SK-N-SH (cell line): Measurements from ENCODE around the gene CD101.

Experiments used
- CHD2 ChIP-seq: fragments of 150-350 bp; IDR thresholded peaks from 2 replicates; pipeline ENCODE4 v1.6.1; 2018; ENCODE audit warnings: low read length; ENCODE audit not compliant: partially characterized antibody
- CTCF ChIP-seq: fragments of 200-600 bp; sonication (generic); IDR thresholded peaks from 2 replicates; pipeline ENCODE4 v1.6.1; 2017; ENCODE audit warnings: antibody characterized with exemption, mild to moderate bottlenecking, moderate library complexity
- EP300 ChIP-seq, 2 experiments: IDR thresholded peaks; 2 replicates each; pipeline versions ENCODE4 v1.4.0 to v1.6.1; 2012; ENCODE audit warnings: borderline replicate concordance in 1 of 2, low read depth in 1 of 2, low read length in 1 of 2
- EZH2phosphoT487 ChIP-seq: fragments of 200-600 bp; sonication (generic); IDR thresholded peaks from 2 replicates; pipeline ENCODE4 v1.6.1; 2017; ENCODE audit warnings: low read depth, mixed run types, mild to moderate bottlenecking, antibody characterized with exemption, moderate library complexity, borderline replicate concordance
- FOXM1 ChIP-seq: IDR thresholded peaks from 2 replicates; pipeline ENCODE4 v1.4.0; 2012; ENCODE audit warnings: low read depth, mild to moderate bottlenecking
- GABPA ChIP-seq: IDR thresholded peaks from 2 replicates; pipeline ENCODE4 v1.4.0; 2012; ENCODE audit warnings: low read depth, mild to moderate bottlenecking
- GATA2 ChIP-seq: sonication (generic); formaldehyde crosslinking; IDR thresholded peaks from 2 replicates; pipeline ENCODE4 v1.5.0; 2020; ENCODE audit warnings: mild to moderate bottlenecking, missing genetic modification reagents
- JUND ChIP-seq: IDR thresholded peaks from 2 replicates; pipeline ENCODE4 v1.4.0; 2012
- MXI1 ChIP-seq: IDR thresholded peaks from 2 replicates; pipeline ENCODE4 v1.6.1; 2012; ENCODE audit warnings: mild to moderate bottlenecking, low read depth, low read length, improper control_type of control experiment
- NRF1 ChIP-seq: IDR thresholded peaks from 2 replicates; pipeline ENCODE4 v1.6.1; 2012; ENCODE audit warnings: low read depth, mild to moderate bottlenecking, low read length
- POLR2AphosphoS5 ChIP-seq: IDR thresholded peaks from 2 replicates; pipeline ENCODE4 v1.6.1; 2012; ENCODE audit warnings: low read depth, low read length
- RFX5 ChIP-seq: IDR thresholded peaks from 2 replicates; pipeline ENCODE4 v1.6.1; 2012; ENCODE audit warnings: mild to moderate bottlenecking, improper control_type of control experiment, low read length
- TEAD4 ChIP-seq: IDR thresholded peaks from 2 replicates; pipeline ENCODE4 v1.4.0; 2012; ENCODE audit warnings: mild to moderate bottlenecking, borderline replicate concordance; ENCODE audit not compliant: insufficient read depth
- ZBTB33 ChIP-seq: IDR thresholded peaks from 2 replicates; pipeline ENCODE4 v1.4.0; 2012; ENCODE audit warnings: low read depth, borderline replicate concordance

GRCh38 chr1:116986421-116987255, 14.9 kb upstream of the CD101 start:
- TF ChIP-seq GABPA (no peak), CTCF (no peak), GATA2 (CRISPR knock-in tag) (no peak), EP300 (IDR thresholded peaks at IDR 0.05; ENCODE audit: borderline replicate concordance in 1 of 2, low read depth in 1 of 2, low read length in 1 of 2) (no peak), POLR2AphosphoS5 (no peak), FOXM1 (no peak), ZBTB33 (no peak), RFX5 (no peak), EZH2phosphoT487 (no peak), TEAD4 (no peak), NRF1 (no peak), JUND (no peak), CHD2 (no peak), MXI1 (no peak)
